Stimulated activated naive CD8-positive, alpha-beta T cell treated with anti-CD3 and anti-CD28 coated beads, Interleukin-15, Interleukin-2, amounts not matched to agents 100 U/mL and 50 U/mL, for 24 hours (primary cell): ENCODE measurements around the gene TRIM44.
A peak's percentile ranks its signal among the peaks of the same experiment; 100 is the strongest.

Experiments
- ATAC-seq: fragments of 150-1000 bp; cut with Tn5 transposase; one replicate; pipeline ENCODE4 v1.10.0; 2021
- DNase-seq: peaks from one replicate; pipeline ENCODE4 v3.0.0; 2021

The TRIM44 gene, protein sequence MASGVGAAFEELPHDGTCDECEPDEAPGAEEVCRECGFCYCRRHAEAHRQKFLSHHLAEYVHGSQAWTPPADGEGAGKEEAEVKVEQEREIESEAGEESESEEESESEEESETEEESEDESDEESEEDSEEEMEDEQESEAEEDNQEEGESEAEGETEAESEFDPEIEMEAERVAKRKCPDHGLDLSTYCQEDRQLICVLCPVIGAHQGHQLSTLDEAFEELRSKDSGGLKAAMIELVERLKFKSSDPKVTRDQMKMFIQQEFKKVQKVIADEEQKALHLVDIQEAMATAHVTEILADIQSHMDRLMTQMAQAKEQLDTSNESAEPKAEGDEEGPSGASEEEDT

DNA sequence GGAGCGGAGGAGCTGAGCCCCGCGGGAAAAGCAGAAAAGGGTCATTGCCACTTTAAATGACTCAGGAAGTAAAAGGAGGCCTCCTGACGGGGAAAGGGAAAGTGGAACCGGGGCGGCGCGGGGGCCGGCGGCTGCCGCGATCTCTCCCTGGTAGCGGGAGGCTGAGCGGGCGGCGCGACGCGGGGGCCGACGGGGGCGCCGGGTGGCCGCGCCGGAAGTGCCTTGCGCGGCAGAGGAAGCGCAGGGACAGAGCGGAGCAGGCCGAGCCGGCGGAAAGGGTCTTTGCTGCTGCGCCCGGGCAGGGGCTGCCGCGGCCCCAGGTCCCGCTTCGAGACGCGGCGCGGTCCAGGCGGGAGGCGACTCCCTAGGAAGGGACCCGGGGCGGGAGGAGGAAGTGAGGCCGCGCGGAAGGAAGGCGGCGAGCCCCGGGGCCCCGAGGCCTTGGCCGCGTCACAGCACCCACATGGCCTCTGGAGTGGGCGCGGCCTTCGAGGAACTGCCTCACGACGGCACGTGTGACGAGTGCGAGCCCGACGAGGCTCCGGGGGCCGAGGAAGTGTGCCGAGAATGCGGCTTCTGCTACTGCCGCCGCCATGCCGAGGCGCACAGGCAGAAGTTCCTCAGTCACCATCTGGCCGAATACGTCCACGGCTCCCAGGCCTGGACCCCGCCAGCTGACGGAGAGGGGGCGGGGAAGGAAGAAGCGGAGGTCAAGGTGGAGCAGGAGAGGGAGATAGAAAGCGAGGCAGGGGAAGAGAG is at the start of gene TRIM44:
Gene TRIM44, plus strand, starts transcription at position 127 of the 759 bp plus-strand sequence. Its CDS starts 337 bp downstream, at position 464.
- ATAC-seq = peak; percentile 88
- DNase-seq = peak; percentile 83

DNA sequence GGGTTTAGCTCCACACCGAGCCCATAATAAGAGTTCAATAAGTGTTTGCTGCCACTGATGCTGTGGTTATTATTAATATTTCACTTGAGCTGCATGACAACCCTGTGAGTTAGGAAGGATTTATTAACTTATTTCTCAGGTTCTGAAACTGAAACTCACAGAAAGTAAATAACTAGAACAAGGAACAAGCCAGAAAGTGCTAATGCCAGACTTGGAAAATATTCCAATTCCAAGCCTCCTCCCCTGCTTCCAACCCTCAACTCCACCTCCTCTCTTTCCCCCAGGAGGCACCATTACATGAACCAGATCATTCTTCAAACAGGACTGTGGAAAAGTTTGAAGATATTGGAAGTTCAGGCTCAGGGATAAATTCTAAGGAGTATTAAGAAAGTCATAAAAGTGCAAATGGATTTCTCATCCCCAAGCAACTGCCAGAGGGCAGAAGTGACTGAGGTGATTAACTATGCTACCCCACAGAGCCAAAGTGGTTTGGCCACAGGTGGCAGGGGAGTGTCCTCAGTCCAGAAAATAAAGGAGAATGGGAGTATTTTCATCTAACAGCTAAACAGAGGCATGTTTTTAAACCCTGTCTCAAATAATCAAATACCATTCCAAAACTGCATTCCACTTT is 47.5 kb upstream of the TRIM44 start:
- DNase-seq (no peak), ATAC-seq (no peak)

DNA sequence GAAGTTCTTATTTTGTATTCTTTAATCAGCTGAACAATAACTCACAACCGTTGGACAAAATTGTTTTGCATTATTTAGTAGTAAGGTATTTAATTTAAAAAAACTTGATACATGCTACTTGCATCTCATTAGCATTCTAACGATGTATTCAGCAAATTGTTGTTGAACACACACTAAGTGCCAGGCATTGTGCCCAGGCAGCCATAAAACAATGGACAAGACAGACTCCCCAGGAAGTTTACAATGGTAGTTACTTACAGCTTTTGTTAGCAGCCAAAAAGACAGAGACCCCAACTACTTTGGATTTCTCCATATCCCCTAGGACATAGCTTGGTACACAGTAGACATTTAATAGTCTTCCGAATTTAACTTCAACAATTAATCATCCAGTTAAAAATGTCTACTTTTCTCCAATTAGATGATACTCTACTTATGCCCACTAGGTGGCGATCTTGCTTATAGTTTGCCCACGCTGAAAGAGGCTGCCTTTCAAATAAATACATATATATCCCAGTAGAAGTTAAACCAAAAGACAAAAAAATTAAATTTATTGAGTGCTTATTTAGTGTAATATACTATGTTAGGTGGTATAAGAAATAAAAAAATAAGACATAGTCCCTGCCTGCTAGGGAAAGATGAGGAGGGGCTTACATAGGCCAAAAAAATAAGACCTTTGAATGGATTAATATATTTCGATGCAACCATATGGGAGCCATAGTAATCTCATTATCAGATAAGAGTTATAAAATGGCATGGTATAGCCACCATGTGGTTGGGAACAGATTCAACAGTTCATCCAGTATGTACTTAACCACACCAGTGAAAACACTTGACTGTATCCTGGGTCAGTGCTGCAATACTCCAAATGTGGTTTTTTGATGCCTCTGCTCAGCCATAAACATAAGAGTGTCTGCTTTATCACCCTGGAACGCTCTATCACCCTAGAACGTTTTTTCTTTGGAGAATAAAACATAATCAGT is 46.4 kb upstream of the TRIM44 start:
- DNase-seq (peak; percentile 9), ATAC-seq (peak; percentile 44)

DNA sequence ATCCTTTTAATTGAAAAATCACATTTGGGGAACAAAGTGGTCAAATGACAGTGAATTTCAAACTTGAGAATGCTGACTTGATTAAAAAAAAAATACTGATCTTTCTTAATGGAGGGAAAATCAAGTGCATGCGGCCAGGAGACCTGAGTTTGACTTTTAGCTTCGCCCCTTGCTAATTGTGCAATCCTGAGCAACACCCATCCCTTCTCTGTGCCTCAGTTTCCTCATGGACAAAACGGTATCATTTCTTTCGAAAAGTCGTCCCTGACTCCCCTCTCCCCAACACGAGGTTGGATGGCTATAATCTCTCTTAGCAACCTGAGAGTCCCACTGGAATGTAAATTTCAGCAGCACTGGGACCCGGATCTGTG is 45.3 kb upstream of the TRIM44 start:
- DNase-seq (no peak), ATAC-seq (no peak)

DNA sequence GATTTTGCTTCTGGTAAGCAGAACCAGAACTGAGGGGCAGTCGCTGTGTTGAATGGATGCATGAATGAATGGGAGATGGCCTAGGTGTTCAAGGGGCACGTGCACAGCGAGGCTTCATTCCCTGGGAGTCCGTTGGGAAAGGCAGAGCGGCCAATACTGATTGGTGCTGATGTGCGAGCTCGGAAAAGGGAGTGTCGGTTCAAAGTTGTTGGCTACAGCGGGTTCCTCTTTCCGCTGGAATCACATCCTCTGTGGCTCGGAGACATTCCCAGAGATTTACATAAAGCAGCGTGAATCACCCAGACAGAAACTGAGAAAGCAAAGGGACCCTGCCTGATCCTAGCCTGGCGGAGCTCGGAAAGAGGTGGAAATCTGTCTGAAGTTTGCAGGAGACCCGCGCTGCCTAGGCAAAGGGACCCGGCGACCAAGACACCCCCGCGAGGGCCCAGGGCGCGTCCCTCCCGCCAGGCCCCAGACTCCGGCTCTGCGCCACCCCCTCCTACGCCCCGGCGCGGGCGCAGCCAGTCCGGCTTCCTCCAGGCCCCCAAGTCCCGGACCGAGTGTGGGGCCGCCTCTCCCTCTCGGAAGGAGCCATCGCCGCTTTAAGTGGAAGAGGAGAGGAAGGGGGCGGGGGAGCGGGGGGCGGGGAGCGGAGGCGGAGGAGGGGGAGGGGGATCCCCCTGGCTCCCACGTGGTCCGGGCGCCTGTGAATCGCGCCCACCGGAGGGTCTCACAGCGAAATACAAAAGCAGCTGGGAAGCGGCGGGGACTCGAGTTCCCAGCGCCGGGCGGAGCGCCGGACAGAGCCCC is 44.7 kb upstream of the TRIM44 start, which contains the start of gene FJX1:
Gene FJX1, plus strand, starts transcription at position 774 of the 810 bp plus-strand sequence. CDS start 177 bp downstream, outside the sequence.
- no peak for ATAC-seq
- peak; percentile 26 for DNase-seq

DNA sequence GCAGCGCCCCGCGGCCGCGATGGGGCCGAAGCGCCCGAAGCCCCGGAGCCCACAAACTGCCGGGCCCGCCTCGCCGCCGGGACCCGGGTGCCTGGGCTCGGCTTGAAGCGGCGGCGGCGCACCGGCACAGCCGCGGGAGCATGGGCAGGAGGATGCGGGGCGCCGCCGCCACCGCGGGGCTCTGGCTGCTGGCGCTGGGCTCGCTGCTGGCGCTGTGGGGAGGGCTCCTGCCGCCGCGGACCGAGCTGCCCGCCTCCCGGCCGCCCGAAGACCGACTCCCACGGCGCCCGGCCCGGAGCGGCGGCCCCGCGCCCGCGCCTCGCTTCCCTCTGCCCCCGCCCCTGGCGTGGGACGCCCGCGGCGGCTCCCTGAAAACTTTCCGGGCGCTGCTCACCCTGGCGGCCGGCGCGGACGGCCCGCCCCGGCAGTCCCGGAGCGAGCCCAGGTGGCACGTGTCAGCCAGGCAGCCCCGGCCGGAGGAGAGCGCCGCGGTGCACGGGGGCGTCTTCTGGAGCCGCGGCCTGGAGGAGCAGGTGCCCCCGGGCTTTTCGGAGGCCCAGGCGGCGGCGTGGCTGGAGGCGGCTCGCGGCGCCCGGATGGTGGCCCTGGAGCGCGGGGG is 44.0 kb upstream of the TRIM44 start:
- ATAC-seq (peak; percentile 51), DNase-seq (peak; percentile 30)

DNA sequence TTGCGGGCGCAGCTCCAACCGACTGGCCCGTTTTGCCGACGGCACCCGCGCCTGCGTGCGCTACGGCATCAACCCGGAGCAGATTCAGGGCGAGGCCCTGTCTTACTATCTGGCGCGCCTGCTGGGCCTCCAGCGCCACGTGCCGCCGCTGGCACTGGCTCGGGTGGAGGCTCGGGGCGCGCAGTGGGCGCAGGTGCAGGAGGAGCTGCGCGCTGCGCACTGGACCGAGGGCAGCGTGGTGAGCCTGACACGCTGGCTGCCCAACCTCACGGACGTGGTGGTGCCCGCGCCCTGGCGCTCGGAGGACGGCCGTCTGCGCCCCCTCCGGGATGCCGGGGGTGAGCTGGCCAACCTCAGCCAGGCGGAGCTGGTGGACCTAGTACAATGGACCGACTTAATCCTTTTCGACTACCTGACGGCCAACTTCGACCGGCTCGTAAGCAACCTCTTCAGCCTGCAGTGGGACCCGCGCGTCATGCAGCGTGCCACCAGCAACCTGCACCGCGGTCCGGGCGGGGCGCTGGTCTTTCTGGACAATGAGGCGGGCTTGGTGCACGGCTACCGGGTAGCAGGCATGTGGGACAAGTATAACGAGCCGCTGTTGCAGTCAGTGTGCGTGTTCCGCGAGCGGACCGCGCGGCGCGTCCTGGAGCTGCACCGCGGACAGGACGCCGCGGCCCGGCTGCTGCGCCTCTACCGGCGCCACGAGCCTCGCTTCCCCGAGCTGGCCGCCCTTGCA is 43.3 kb upstream of the TRIM44 start:
- peak; percentile 41 for DNase-seq
- peak; percentile 55 for ATAC-seq

DNA sequence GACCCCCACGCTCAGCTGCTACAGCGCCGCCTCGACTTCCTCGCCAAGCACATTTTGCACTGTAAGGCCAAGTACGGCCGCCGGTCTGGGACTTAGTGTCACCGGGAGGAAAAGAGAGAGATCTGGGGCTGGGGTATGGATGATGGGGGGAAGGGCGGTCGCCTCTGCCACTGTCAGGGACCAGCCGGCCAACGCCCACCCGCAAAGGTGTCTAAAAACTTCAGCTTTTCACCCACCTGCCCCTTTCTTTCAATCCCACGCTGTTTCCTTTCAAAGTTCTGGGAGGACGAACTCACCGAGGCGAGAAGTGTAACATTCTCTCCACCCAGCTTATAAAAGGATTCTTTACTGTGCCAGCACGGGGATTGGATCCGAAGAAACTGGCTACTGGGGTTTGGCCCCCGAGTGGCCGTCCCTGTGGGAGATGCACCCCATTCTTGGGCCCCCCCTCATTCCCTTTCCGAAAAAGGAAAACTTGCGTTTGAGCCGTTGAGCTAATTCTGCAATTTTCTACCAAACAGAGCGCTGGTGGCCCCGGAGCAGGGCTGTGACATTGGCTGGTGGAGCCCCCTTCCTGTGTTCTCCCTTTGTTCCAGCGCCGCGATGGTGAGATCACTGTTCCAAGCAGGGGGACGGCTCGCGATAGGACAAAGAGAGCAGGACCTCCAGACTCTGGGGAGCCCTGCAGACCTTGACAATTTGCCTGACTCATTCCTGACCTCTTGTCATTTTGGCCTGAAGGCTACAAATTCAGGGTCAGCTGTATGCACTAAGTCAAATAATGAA is 42.5 kb upstream of the TRIM44 start:
- ATAC-seq (no peak), DNase-seq (peak; percentile 12)

DNA sequence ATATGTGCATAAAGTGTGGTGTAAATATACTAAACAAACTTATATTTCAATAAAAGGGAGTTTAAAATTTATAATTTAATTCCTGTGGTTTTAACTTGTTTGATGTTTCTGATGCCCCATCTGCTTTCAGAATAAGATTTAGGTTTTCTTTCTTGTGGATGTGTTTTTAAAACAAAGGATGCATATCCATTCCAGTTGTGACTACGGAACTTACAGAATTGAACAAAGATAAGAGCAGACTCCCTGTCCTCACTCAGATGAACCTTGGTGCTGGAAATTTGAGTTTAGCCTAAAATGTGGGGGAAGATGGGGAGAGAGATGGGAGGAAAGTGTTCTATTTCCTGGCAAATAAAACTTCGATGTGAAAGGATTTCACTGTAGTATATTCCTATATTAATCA is 41.8 kb upstream of the TRIM44 start:
- no peak for DNase-seq
- no peak for ATAC-seq

DNA sequence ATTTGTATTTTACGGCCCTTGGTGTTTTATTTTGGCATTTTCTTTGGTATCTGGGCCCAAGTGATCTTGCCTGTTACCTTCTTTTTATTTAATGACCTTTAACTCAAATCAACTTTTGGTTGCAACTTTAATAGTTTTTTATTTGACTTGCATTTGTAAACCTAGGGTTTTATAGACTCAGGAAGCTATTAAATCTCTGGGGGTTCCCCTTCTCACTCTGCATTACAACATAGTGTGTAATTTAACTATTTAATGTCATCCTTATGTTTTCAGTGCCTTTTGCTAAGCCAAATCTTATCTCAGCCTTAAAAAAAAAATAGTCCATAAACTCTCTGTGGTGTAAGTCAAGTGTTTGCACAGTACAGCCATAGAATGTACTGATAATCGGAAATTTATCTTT is 41.0 kb upstream of the TRIM44 start:
- no peak for DNase-seq
- no peak for ATAC-seq

DNA sequence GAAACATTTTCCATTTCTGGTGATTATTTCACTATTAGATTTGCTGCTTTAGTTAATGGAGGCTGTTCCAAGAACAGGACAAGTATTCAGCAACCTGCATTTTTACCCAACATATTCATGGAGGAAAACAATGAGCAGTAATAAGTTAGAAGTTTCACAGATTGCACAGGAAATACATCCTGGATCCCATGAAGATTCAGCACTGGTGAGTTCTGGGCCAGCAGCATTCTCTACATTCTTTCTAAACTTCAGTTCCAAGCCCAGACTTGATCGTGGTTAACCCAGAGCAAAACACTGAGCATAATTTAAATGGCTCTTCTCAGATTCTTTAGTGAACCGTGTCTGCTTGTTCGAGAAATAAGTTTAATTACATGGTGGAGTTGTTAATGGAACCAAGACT is 40.5 kb upstream of the TRIM44 start:
- DNase-seq = no peak
- no peak for ATAC-seq

DNA sequence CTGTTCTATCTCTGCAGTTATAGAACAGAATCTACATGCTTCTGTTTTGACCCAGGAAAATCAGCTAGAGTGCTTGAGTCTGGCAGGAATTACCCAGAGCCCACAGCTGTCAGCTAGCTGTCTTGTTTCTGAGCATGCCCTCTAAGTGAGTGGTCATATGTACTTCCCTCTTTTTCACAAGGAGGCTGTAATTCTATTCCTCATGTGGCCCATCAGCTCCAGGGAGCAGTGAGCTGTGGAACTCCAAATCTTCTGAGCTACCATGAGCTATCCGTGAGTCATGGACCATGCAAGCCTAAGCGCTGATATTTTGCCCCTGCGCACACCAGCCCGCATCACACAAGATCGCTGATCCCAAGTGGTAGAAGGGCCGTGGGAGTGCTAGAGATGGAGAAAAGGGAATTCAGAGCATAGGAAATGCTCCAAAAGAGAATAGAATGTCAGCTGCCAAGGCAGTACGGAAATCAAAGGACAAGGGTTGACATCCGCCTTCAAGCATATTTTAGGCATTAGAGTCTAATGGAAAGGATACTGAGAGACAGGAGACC is 38.9 kb upstream of the TRIM44 start:
- no peak for DNase-seq
- no peak for ATAC-seq

DNA sequence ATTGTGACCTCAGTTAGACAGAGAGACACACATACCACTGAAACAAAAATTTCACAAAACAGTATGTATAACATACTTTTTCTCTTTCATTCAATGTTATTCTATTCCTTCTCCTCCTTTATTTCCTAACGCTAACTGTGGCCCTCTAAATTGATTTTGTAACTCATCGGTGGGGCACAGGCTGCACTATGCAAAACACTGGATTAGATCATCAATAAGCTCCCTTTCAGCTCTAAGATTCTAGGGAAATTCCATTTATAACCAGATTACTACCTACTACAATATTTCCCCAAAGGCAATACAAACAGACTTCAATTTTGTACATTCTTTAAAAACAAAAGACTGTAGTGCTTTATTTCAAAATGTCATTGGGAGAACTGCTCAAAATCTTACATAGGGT is 38.3 kb upstream of the TRIM44 start:
- ATAC-seq (no peak), DNase-seq (no peak)

DNA sequence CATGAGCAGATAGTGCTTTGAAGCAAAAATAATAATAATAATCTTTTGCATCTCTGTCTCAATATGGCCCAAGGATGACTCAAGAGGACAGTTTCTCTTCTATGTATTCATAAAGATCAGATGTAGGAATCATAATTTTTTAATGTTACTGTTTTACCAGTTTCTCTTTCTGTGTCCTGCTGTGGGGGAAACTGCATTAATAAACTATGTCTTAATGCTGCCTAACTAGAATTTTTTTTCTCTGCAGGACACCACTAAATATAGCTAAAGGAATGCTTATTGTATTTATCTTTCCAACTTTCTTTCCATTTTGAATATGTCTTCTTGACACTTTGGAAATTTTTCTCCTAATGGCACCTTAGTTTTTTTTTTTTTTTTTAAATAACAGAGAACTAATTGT is 37.8 kb upstream of the TRIM44 start:
- ATAC-seq (no peak), DNase-seq (no peak)

DNA sequence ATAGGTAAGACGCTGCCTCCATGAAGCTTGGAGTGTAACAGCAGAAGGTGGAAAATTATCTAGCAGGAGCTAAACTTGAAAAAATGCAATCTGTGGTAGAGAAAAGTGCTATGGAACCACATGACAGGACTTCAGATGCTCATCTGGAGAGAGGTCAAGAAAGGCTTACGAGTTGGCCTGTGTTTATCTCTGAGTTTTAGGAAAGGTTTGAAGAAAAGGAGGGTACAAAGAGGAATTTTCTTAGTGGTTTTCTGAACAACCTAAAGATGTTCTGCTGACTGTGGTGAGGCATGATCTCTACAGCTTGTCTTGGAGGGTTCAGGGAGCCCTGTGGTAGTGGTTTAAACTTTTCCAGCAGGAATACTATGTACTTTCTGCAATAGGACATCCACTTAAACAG is 36.1 kb upstream of the TRIM44 start:
- DNase-seq = no peak
- ATAC-seq = no peak

DNA sequence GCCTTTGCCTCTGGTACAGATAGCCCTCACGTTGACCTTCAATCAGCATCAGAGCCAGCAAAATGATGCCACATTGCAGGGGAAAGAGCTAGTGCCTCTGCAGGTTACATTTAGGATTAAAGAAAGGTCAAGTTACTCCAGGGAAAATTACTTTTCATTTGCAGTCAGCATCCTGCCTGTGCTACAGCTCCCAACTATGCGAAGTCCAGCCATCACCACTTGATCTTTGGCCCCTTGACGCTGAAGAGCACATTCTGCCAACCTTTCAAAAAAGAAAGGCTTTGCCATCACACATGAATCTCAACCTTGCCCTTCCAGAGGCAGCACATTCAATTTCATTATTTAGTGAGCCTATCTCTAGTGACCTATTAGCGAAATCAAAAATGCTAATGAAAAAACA is 33.1 kb upstream of the TRIM44 start:
- DNase-seq (no peak), ATAC-seq (no peak)

DNA sequence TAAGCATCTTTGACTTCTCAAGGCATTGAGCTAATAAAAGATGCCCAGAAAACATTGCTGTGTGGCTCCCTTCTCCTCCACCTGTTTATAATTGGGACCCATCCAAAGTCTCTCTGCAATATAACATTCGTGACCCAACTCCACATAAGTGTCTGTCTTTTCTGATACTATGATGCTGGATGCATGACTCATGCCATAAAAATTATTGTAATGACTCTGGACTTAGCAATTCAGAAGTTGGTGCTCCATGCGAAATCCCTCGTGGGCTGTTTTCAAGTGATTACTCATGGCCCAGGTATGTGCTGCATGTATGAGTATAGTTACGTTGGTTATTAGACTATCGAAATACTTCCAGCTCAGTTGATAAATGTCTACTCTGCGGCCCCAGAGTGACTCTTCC is 32.7 kb upstream of the TRIM44 start:
- DNase-seq (no peak), ATAC-seq (no peak)

DNA sequence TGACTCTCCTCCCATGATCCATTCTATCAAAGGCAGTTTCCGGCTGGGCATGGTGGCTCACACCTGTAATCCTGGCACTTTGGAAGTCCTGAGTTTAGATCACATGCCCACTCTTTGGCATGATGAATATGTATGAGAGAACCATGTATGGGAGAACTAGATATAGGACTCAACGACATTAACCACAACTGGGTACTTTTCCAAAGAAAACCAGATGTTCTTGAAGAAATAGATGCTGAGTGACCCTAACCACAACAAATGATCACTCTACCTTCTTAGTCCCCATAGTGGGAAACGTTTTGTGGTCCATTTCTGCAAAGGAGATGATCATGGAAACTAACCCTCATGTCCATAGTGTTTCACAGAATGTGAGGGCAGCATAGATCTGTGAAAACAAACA is 30.7 kb upstream of the TRIM44 start:
- DNase-seq (no peak), ATAC-seq (no peak)

DNA sequence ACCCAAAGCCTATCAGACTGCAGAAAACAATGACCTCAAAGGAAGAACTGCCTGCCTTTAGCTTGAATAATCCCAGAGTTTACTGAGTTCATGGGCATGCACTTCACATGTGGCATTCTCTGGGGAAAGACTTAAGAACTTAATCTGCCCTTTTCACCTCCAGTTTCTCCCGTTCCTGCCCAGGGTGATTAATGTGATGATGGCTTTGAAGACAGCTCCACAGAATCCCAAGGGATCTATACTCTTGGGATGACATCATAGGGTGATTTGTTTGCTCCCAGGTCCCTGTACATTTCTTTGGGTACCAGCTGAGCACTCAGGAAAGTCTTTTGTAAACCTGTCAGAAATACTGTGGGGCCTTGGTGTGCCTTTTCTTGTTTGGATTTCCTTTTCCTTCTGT is 30.3 kb upstream of the TRIM44 start:
- ATAC-seq = no peak

More for the DNA sequence above, 30.3 kb upstream of the TRIM44 start:
- DNase-seq = no peak
